A549 treated with GW870086 at 1 μM for 4 hours (cell line): ENCODE results near the gene FARS2. TPM values are rescaled to one million over a fixed set of nuclear protein-coding genes. Genes with fewer than 3 reads are reported as not detected.

Experiments
- total RNA-seq: library from RNA; stranded (reverse); fragments of 200-300 nt; extraction: Qiagen RNA extraction; gene quantifications from 5 replicates; pipeline ENCODE4 v1.2.3, GENCODE V29; 2022; ENCODE audit warnings: low read depth

FARS2 gene
- 9.6 to 11.5 TPM (median 10.3 TPM) in 5 replicates for total RNA-seq

GRCh38 chr6:5260661-5261544, at the start of gene FARS2, which contains the start of gene LYRM4:
FARS2 (plus strand) TSS chr6:5261513.
LYRM4 (minus strand) TSS chr6:5260950; CDS start chr6:5260733, 217 bp downstream.

Other genes with a start within 250 kb of the FARS2 start
- 1.6 to 2.4 TPM (median 2.0 TPM) in 5 replicates for gene PPP1R3G, start 176.2 kb upstream of the FARS2 start, total RNA-seq
- gene LYRM4, start 563 bp upstream of the FARS2 start, total RNA-seq = 28.4 to 35.6 TPM (median 32.8 TPM) in 5 replicates